Glutamatergic neuron (in vitro differentiated cells): Measurements from ENCODE around the gene NFATC2IP. TPM values are rescaled to one million over a fixed set of nuclear protein-coding genes. Genes with fewer than 3 reads are reported as not detected.

Source experiments
- DNase-seq: peaks from one replicate; pipeline ENCODE4 v3.0.0; 2022
- H3K27ac Mint-ChIP-seq: one replicate; pipeline ENCODE4 v1.8.0; 2020; ENCODE audit warnings: mild to moderate bottlenecking, mixed read lengths, inconsistent platforms; ENCODE audit not compliant: unreplicated experiment
- H3K27me3 Mint-ChIP-seq: one replicate; pipeline ENCODE4 v1.8.0; 2020; ENCODE audit warnings: mild to moderate bottlenecking, moderate library complexity, mixed read lengths, inconsistent platforms; ENCODE audit not compliant: unreplicated experiment
- H3K36me3 Mint-ChIP-seq: one replicate; pipeline ENCODE4 v1.8.0; 2020; ENCODE audit warnings: mild to moderate bottlenecking, mixed read lengths, inconsistent platforms; ENCODE audit not compliant: unreplicated experiment
- H3K4me1 Mint-ChIP-seq: one replicate; pipeline ENCODE4 v1.8.0; 2020; ENCODE audit warnings: mild to moderate bottlenecking, low read depth, mixed read lengths, inconsistent platforms; ENCODE audit not compliant: unreplicated experiment
- H3K4me3 Mint-ChIP-seq: one replicate; pipeline ENCODE4 v1.8.0; 2020; ENCODE audit warnings: mild to moderate bottlenecking, mixed read lengths, inconsistent platforms; ENCODE audit not compliant: unreplicated experiment
- H3K9me3 Mint-ChIP-seq: one replicate; pipeline ENCODE4 v1.8.0; 2020; ENCODE audit warnings: mild to moderate bottlenecking, moderate library complexity, mixed read lengths, inconsistent platforms; ENCODE audit not compliant: unreplicated experiment
- CTCF ChIP-seq: fragments of 200-600 bp; sonication (generic); IDR thresholded peaks from one replicate; pipeline ENCODE4 v1.5.0; 2021; ENCODE audit not compliant: partially characterized antibody, unreplicated experiment
- total RNA-seq: library from RNA; stranded (reverse); fragmentation: NEBNext Ultra II Directional; extraction: Animal tissue kit (Norgen Biotek cat#: 25700); gene quantifications from one replicate; pipeline ENCODE4 v1.2.1, GENCODE V29; 2021; ENCODE audit not compliant: unreplicated experiment

Gene NFATC2IP
- total RNA-seq, 1 donor from 2014 or later = 59.6 TPM

- H3K36me3 Mint-ChIP-seq = peaks cover 11% of the 10 kb centered on the region
- TF ChIP-seq CTCF = no peak
- no peak for DNase-seq
- H3K27me3 Mint-ChIP-seq = peaks cover 2% of the 10 kb centered on the region
- no peak overlapping the region for H3K27ac Mint-ChIP-seq
- H3K9me3 Mint-ChIP-seq = no peaks in the 10 kb centered on the region
- no peaks in the 10 kb centered on the region for H3K4me1 Mint-ChIP-seq
- H3K4me3 Mint-ChIP-seq = no peak overlapping the region
Observed at GRCh38 chr16:28913946-28914724, 36.6 kb upstream of the NFATC2IP start.

- Mint-ChIP-seq H3K36me3 (peaks cover 11% of the 10 kb centered on the region), H3K27ac (no peak overlapping the region), H3K9me3 (no peaks in the 10 kb centered on the region), H3K4me1 (peaks cover 4% of the 10 kb centered on the region), H3K27me3 (peaks cover 2% of the 10 kb centered on the region), H3K4me3 (no peak overlapping the region)
- DNase-seq = no peak
- no peak for TF ChIP-seq CTCF
Observed at GRCh38 chr16:28915181-28915580, 35.6 kb upstream of the NFATC2IP start.

GRCh38 chr16:28917095-28917494, 33.6 kb upstream of the NFATC2IP start:
- Mint-ChIP-seq H3K4me3 (no peak overlapping the region), H3K27ac (no peak overlapping the region), H3K9me3 (no peaks in the 10 kb centered on the region), H3K4me1 (peaks cover 4% of the 10 kb centered on the region), H3K36me3 (peaks cover 11% of the 10 kb centered on the region), H3K27me3 (peaks cover 2% of the 10 kb centered on the region)
- TF ChIP-seq CTCF = no peak
- DNase-seq = no peak

DNA sequence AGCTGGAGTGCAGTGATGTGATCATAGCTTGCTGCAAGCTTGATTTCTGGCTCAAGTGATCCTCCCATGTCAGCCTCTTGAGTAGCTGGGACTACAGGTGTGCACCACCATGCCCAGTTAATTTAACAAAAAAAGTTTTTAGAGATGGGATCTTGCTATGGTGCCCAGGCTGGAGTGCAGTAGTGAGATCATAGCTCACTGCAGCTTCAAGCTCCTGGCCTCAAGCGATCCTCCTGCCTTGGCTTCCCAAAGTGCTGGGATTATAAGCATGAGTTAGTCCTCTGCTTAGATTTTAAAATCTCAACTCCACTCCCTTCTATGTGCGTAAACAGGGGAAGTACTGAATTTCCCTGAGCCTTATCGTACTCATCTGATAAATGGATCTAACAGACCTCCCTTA, 32.0 kb upstream of the NFATC2IP start:
- Mint-ChIP-seq H3K27me3 (no peaks in the 10 kb centered on the region), H3K9me3 (peaks cover 2% of the 10 kb centered on the region), H3K4me1 (peaks cover 7% of the 10 kb centered on the region), H3K4me3 (no peak overlapping the region), H3K36me3 (peaks cover 11% of the 10 kb centered on the region), H3K27ac (no peak overlapping the region)
- DNase-seq = no peak
- no peak for TF ChIP-seq CTCF

DNA sequence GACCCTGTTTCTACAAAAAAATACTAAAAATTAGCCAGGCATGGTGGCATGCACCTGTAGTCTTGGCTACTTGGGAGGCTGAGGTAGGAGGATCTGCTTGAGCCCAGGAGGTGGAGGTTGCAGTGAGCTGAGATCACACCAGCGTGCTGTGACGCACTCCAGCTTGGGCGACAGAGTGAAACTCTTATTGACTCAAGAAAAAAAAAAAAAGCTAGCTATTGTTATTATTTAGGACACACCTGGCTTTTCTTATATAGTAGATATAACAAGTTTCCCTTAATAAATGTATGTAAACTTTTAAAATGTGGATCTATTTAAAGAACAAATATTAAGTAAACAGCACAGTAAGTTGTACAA, 27.5 kb upstream of the NFATC2IP start:
- DNase-seq = no peak
- H3K36me3 Mint-ChIP-seq = no peaks in the 10 kb centered on the region
- H3K4me1 Mint-ChIP-seq = peaks cover 11% of the 10 kb centered on the region
- no peak for TF ChIP-seq CTCF
- H3K9me3 Mint-ChIP-seq = peaks cover 8% of the 10 kb centered on the region
- H3K27ac Mint-ChIP-seq = peak overlapping the region; percentile 6
- peak overlapping the region; percentile 78 for H3K4me3 Mint-ChIP-seq
- H3K27me3 Mint-ChIP-seq = peaks cover 5% of the 10 kb centered on the region
